NCI-H1417 (cell line): Measurements from ENCODE around the gene PKIG.
"Not testable (repeated sequence)": the region's sequence is repeated elsewhere in the genome, so short reads cannot be mapped to it uniquely, and the experiment has no call there.

Source experiments
- DNase-seq, 3 experiments: peaks; one replicate each; lab custom pipeline; 2025; lab: John Stamatoyannopoulos, UW

The PKIG gene

GRCh38 chr20:44572551-44573500 lies 9.6 kb upstream of the PKIG start:
- no peak for DNase-seq

GRCh38 chr20:44573501-44573869 lies 8.9 kb upstream of the PKIG start:
- no peak for DNase-seq

DNA sequence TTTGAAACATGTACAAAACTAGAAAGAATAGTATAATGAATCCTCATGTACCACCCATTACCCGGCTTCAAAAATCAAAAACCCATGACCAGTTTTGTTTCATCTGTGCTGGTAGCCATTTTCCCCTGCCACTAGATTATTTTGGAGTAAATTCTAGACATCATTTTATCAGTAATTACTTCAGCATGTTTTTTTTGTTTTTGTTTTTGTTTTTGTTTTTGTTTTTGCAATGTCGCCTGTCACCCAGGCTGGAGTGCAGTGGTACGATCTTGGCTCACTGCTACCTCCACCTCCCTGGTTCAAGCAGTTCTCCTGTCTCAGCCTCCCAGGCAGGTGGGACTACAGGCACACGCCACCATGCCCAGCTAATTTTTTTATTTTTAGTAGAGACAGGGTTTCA lies 8.0 kb upstream of the PKIG start:
- DNase-seq = no peak

GRCh38 chr20:44576297-44576696 lies 6.1 kb upstream of the PKIG start:
- no peak for DNase-seq

- no peak for DNase-seq
Observed at GRCh38 chr20:44579313-44580081, 2.9 kb upstream of the PKIG start.

DNA sequence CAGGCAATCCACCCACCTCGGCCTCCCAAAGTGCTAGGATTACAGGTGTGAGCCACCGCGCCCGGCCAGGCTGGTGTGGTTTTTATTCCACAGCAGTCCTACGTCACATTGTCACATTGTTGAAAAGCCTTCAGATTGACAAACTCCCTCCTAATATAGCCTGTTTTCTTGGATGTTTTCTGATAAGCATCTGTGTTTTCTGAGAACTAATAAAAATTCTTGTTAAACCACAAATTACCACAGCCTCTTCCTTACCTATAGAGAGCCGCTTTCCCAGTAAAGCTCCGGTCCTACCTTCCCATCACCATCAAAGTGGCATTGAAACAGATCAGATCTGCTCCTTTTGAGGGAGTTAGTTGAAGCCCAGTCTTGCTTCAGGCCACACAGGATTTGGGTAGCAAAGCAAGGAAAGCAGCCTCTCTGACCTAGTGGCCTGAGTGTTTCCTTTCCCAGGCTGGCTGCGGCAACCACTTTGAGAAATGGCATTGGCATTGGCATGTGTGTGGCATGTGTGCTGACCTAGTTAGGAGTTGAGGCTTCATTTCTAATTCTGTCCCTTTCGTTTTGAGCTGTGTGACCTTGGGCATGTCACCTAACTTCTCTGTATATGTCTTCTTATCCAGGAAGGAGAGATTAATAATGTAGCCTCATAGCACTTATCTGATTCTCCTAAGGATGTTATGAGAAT lies 1.7 kb upstream of the PKIG start:
- no peak for DNase-seq

DNA sequence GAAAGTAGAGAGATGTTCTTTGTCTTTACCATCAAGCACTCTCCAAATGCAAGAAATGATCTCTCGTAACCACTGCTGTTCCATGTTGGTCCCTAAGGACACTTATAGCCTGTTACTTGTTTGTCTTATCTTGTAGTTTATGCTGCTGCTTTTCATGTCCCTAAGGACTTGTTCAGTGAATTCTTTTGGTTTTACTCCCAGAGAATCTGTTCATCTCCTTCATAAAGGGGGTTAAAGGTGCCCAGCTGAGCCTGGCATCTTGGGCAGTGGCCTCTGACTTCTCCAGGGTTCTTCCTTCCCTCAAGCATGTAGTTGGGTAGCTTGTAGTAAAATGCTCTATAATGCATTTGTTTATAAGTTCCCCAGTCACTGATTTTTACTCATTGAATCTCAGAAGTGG lies 864 bp upstream of the PKIG start:
- peak in 1 of 3 experiments; percentile 65 for DNase-seq

GRCh38 chr20:44583157-44583556 lies 778 bp downstream of the PKIG start:
- DNase-seq = no peak

DNA sequence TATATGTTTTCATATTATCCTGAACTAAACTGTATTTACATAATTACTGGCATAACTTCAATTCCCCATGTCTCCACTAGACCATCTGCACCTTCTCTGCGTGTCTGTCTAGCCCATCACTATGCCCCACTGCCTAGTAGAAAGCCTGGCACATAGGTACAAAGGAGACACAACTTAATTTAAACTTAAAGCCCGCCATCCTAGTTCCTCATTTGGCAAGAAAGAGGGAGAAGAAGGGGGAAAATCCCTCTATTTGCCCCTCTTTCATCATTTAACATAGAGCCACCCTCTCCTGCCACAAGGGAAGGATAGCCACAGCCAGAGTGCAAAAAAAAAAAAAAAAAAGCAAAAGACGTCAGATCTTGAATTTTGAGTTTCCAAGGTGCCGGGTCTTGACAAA lies 1.8 kb downstream of the PKIG start:
- no peak for DNase-seq

- peak in 1 of 3 experiments; percentile 86 for DNase-seq
Observed at GRCh38 chr20:44585057-44585963, 2.9 kb downstream of the PKIG start.

- no peak for DNase-seq
Observed at GRCh38 chr20:44586289-44586911, 4.0 kb downstream of the PKIG start.

DNA sequence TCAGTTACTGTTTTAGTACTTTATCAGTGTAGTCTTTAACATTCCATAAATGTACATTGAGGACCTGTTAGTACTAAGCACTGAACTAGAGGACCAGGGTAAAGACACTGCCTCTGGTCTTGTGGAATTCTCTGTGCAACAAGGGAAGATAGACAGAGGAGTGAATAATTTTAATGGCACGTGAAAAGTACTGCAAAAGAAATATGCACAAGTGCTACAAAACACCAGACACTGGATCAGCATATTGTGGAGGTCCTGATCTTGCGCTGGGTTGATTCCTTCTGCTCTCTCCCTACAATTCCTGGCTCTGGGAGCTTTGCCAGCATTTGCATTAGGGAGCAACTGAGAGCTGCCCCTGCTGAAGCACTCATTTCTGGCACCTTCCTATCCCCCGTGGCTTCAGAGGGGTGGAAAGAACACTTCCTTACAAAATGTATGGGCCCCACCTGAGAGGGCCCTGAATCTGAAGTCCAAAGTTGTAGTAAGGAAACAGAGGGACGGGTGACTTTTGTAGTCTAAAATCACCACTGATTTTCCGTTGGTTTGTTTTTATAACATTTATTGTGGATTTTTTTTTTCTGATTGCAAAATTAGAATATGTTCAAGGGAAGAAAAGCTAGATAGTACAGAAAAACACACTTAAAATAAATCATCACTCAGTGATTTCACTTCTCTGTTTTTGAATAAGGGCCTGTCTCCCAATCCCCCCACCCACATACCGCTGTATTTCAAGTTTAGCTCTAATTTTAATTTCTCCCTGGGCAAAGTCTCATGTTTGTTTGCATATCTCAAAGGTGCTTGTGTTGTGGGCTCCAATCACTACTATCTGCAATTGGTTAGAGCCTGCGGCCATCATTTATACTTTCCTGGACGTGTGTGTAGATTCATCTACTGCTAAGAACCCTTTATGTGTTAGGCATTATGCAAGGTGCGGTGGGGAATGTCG lies 4.9 kb downstream of the PKIG start:
- DNase-seq = no peak

- not testable (repeated sequence) for DNase-seq
Observed at GRCh38 chr20:44588321-44588720, 5.9 kb downstream of the PKIG start.

- no peak for DNase-seq
Observed at GRCh38 chr20:44589537-44589936, 7.2 kb downstream of the PKIG start.

- DNase-seq = no peak
Observed at GRCh38 chr20:44590980-44591778, 8.8 kb downstream of the PKIG start.

GRCh38 chr20:44592366-44592765 lies 10.0 kb downstream of the PKIG start:
- no peak for DNase-seq

GRCh38 chr20:44593751-44594150 lies 11.4 kb downstream of the PKIG start:
- no peak for DNase-seq

- DNase-seq = no peak
Observed at GRCh38 chr20:44594730-44595129, 12.4 kb downstream of the PKIG start.

- no peak for DNase-seq
Observed at GRCh38 chr20:44596010-44596409, 13.6 kb downstream of the PKIG start.
